Kidney epithelial cell (primary cell): ENCODE results near the gene SIRPD. TPM values are rescaled to one million over a fixed set of nuclear protein-coding genes. Genes with fewer than 3 reads are reported as not detected.

ENCODE experiments used
- DNase-seq: peaks from one replicate; pipeline ENCODE4 v3.0.0-alpha.2; 2010; ENCODE audit warnings: low read depth
- H3K27me3 ChIP-seq: 2 replicates; pipeline ENCODE4 v1.6.0; 2011; ENCODE audit warnings: low read length; ENCODE audit not compliant: control insufficient read depth, insufficient read depth
- H3K36me3 ChIP-seq: 2 replicates; pipeline ENCODE4 v1.5.1; 2011; ENCODE audit warnings: low read length; ENCODE audit not compliant: control insufficient read depth, insufficient read depth
- H3K4me3 ChIP-seq: 2 replicates; pipeline ENCODE4 v1.5.1; 2011; ENCODE audit warnings: low read depth, mild to moderate bottlenecking, control low read depth, low read length
- total RNA-seq: library from RNA; depleted of rRNA; stranded (reverse); fragments of >200 nt; gene quantifications from 2 replicates; pipeline ENCODE4 v1.2.3, GENCODE V29; 2015
- TF ChIP-seq, protein P1 (sequence below): IDR thresholded peaks from 2 replicates; pipeline ENCODE4 v1.5.1; 2011; ENCODE audit warnings: mild to moderate bottlenecking, moderate library complexity, low read length, control low read depth, inconsistent platforms; ENCODE audit not compliant: insufficient read depth, poor library complexity, severe bottlenecking

Gene SIRPD
- total RNA-seq, 1 donor from 2014 or later, result not detected

DNA sequence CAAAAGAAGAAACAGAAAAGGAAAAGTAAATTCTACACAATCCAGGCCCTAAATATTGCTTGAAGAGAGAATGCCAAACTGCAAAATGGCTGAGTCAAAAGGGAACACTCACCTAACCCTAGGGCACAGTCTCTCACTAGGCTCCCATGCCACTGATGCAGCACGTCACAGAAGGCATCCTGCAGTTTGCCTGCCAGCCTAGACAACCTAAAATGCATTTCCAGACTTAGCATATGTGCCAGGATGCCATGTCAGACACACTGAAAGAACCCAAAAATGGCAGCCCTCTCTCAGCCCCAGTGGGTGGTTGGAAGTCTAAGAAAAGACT, 10.6 kb upstream of the SIRPD start:
- TF ChIP-seq, protein P1, sequence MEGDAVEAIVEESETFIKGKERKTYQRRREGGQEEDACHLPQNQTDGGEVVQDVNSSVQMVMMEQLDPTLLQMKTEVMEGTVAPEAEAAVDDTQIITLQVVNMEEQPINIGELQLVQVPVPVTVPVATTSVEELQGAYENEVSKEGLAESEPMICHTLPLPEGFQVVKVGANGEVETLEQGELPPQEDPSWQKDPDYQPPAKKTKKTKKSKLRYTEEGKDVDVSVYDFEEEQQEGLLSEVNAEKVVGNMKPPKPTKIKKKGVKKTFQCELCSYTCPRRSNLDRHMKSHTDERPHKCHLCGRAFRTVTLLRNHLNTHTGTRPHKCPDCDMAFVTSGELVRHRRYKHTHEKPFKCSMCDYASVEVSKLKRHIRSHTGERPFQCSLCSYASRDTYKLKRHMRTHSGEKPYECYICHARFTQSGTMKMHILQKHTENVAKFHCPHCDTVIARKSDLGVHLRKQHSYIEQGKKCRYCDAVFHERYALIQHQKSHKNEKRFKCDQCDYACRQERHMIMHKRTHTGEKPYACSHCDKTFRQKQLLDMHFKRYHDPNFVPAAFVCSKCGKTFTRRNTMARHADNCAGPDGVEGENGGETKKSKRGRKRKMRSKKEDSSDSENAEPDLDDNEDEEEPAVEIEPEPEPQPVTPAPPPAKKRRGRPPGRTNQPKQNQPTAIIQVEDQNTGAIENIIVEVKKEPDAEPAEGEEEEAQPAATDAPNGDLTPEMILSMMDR, result no peak
- H3K36me3 ChIP-seq, result no peaks in the 10 kb centered on the region
- DNase-seq, result no peak
- H3K27me3 ChIP-seq, result no peaks in the 10 kb centered on the region
- no peak overlapping the region for H3K4me3 ChIP-seq

GRCh38 chr20:1567392-1568162, 10.1 kb upstream of the SIRPD start:
- Histone ChIP-seq H3K27me3 (no peaks in the 10 kb centered on the region), H3K36me3 (no peaks in the 10 kb centered on the region), H3K4me3 (no peak overlapping the region)
- TF ChIP-seq, protein P1, result no peak
- peak; percentile 79 for DNase-seq

GRCh38 chr20:1566701-1567100, 9.2 kb upstream of the SIRPD start:
- no peak overlapping the region for H3K4me3 ChIP-seq
- no peaks in the 10 kb centered on the region for H3K27me3 ChIP-seq
- TF ChIP-seq, protein P1, result no peak
- no peaks in the 10 kb centered on the region for H3K36me3 ChIP-seq
- peak; percentile 12 for DNase-seq

DNA sequence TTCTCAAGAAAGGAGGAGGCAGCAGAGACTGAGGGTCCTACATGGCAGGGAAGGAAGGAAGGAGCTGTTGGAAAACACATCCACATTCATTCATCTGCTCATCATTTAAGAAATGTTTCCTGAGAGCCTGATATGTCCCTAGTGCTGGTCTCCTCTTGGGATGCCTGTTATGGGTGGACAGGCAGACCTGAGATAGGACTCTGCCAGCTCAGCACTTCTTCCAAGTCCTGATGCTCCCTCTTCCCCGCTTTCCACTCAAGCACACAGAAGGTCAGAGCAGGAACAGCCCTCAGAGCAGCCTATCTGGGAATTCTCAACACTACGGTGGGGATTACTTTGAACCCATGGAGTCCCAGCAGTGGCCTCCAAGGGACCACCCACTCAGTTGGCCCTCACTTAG, 8.0 kb upstream of the SIRPD start:
- DNase-seq, result no peak
- Histone ChIP-seq H3K27me3 (no peaks in the 10 kb centered on the region), H3K4me3 (no peak overlapping the region), H3K36me3 (no peaks in the 10 kb centered on the region)
- TF ChIP-seq, protein P1, result no peak

DNA sequence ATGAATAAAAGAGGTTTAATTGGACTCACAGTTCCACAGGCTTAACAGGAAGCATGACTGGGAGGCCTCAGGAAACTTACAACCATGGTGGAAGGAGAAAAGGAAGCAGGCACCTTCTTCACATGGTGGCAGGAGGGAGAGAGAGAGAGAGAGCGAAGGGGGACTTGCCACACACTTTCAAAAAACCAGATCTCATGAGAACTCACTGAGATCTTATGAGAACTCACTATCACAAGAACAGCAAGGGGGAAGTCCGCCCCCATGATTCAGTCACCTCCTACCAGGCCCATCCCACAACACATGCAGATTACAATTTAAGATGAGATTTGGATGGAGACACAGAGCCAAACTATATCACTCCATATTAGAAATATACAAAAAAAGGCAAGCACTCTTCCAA, 6.1 kb upstream of the SIRPD start:
- TF ChIP-seq, protein P1, result no peak
- Histone ChIP-seq H3K4me3 (no peak overlapping the region), H3K27me3 (no peaks in the 10 kb centered on the region), H3K36me3 (no peaks in the 10 kb centered on the region)
- DNase-seq, result no peak

- Histone ChIP-seq H3K27me3 (no peaks in the 10 kb centered on the region), H3K4me3 (no peak overlapping the region), H3K36me3 (no peaks in the 10 kb centered on the region)
- TF ChIP-seq, protein P1, result no peak
- DNase-seq, result no peak
Observed at GRCh38 chr20:1562622-1563021, 5.1 kb upstream of the SIRPD start.
